ENCODE results near the gene UNC5B.

Gene UNC5B

DNA sequence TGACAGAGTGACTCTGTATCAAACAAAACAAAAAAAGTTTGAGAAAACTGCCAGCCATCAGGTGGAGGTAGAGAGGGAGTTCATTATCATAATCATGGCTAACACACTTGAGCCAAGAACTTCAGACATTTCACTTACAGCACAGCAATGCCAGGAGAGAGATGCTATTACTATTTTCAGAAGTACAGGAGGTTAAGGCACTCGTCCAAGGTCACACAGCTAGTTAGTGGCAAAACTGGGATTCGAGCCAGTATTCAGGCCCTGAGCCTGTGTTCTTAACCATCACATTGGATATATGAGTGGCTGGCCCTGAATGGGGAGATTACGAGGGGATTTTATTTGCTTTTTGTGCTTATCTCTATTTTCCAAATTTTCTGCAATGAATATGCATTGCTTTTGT, 24.8 kb upstream of the UNC5B start:
- Histone ChIP-seq H3K79me2 (no peaks in the 10 kb centered on the region), H3K4me2 (ENCODE audit: low read length) (no peak overlapping the region), H3K9me3 (ENCODE audit: control insufficient read depth, low read length) (no peaks in the 10 kb centered on the region), H3K9ac (no peak overlapping the region), H3K4me1 (no peaks in the 10 kb centered on the region), H3K27me3 (ENCODE audit: control insufficient read depth, insufficient read depth, low read length) (no peaks in the 10 kb centered on the region), H2AFZ (no peak overlapping the region), H3K27ac (no peak overlapping the region), H3K36me3 (ENCODE audit: control insufficient read depth, insufficient read depth, low read length) (no peaks in the 10 kb centered on the region), H3K4me3 (ENCODE audit: low read depth, low read length) (no peak overlapping the region)
- TF ChIP-seq, protein P1, sequence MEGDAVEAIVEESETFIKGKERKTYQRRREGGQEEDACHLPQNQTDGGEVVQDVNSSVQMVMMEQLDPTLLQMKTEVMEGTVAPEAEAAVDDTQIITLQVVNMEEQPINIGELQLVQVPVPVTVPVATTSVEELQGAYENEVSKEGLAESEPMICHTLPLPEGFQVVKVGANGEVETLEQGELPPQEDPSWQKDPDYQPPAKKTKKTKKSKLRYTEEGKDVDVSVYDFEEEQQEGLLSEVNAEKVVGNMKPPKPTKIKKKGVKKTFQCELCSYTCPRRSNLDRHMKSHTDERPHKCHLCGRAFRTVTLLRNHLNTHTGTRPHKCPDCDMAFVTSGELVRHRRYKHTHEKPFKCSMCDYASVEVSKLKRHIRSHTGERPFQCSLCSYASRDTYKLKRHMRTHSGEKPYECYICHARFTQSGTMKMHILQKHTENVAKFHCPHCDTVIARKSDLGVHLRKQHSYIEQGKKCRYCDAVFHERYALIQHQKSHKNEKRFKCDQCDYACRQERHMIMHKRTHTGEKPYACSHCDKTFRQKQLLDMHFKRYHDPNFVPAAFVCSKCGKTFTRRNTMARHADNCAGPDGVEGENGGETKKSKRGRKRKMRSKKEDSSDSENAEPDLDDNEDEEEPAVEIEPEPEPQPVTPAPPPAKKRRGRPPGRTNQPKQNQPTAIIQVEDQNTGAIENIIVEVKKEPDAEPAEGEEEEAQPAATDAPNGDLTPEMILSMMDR (IDR thresholded peaks at IDR 0.05) = no peak

DNA sequence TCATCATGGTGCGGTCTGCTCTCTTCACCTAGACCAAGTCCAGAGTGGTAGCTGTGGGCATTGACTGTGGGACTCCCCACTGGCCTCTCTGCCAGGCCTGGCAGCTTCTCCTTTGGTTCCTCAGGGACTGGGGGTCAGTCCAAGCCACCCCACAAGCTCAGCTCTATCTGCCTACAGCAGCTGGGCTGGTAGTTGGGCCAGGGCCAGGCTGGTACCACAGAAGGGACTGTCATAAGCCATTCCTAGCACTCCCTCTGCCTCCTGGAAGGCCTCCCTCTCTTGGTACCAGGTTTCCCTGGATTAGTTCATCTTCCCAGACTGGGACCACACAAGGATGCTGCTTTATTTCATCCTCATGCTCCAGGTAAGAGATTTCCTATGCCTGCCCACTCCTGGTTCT, 24.2 kb upstream of the UNC5B start:
- Histone ChIP-seq H3K79me2 (no peaks in the 10 kb centered on the region), H3K4me3 (ENCODE audit: low read depth, low read length) (no peak overlapping the region), H3K9me3 (ENCODE audit: control insufficient read depth, low read length) (no peaks in the 10 kb centered on the region), H3K27me3 (ENCODE audit: control insufficient read depth, insufficient read depth, low read length) (no peaks in the 10 kb centered on the region), H3K27ac (no peak overlapping the region), H2AFZ (no peak overlapping the region), H3K4me1 (no peaks in the 10 kb centered on the region), H3K36me3 (ENCODE audit: control insufficient read depth, insufficient read depth, low read length) (no peaks in the 10 kb centered on the region), H3K4me2 (ENCODE audit: low read length) (no peak overlapping the region), H3K9ac (no peak overlapping the region)
- TF ChIP-seq, protein P1 (IDR thresholded peaks at IDR 0.05) = no peak

DNA sequence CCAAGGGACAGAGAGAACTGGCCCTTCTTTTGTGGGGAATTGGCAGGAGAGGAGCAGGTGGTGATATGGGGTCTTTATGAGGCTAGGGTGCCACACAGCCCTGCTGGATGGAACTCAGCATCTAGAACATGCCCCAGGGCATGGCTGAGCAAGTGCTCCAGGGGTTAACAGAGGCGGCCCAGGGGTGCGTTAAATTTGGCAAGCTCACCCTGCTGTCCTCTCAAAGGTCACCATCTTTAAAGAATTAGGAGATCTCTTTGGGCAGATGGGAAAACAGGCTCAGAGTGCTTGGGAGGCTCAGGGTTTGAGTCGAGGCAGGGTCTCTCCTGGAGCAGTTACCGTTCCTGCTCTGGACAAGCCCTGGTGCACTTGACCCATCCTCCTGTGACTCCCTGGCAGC, 21.4 kb upstream of the UNC5B start:
- no peak overlapping the region for H2AFZ ChIP-seq

DNA sequence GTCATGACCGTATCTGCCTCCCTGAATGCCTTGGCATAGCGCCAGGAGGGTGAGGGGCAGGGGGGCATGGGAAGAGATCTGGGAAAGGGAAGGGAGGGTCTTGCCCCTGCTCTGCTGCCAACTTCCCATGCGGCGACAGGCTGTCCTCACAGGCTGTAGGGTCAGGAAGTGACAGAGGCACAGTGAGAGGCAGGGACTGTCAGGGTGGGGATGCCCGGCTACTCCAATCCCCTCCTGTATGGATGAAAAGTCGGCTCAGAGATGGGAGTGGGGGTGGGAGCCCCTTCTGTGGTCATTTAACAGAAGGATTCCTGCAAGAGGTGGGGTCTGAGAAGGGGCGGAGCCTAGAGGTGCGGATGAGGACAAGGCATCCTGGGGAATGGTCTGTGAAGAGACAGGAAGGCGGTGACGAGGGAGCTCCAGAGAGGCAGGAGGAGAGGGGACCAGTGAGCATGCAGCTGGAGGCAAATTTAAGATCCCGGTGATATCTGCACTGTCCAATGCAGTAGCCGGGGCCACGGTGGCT, 20.8 kb upstream of the UNC5B start:
- Histone ChIP-seq H3K4me2 (ENCODE audit: low read length) (no peak overlapping the region), H3K4me1 (no peaks in the 10 kb centered on the region), H3K27ac (no peak overlapping the region), H3K36me3 (ENCODE audit: control insufficient read depth, insufficient read depth, low read length) (no peaks in the 10 kb centered on the region), H2AFZ (no peak overlapping the region), H3K9me3 (ENCODE audit: control insufficient read depth, low read length) (no peaks in the 10 kb centered on the region), H3K4me3 (ENCODE audit: low read depth, low read length) (no peak overlapping the region), H3K79me2 (no peaks in the 10 kb centered on the region), H3K9ac (no peak overlapping the region), H3K27me3 (ENCODE audit: control insufficient read depth, insufficient read depth, low read length) (no peaks in the 10 kb centered on the region)
- TF ChIP-seq, protein P1 (IDR thresholded peaks at IDR 0.05) = no peak

More for the DNA sequence above, 21.4 kb upstream of the UNC5B start:
- Histone ChIP-seq H3K4me2 (ENCODE audit: low read length) (no peak overlapping the region), H3K36me3 (ENCODE audit: control insufficient read depth, insufficient read depth, low read length) (no peaks in the 10 kb centered on the region), H3K79me2 (no peaks in the 10 kb centered on the region), H3K9me3 (ENCODE audit: control insufficient read depth, low read length) (no peaks in the 10 kb centered on the region), H3K4me1 (no peaks in the 10 kb centered on the region), H3K9ac (no peak overlapping the region), H3K27me3 (ENCODE audit: control insufficient read depth, insufficient read depth, low read length) (no peaks in the 10 kb centered on the region), H3K4me3 (ENCODE audit: low read depth, low read length) (no peak overlapping the region), H3K27ac (no peak overlapping the region)
- TF ChIP-seq, protein P1 (IDR thresholded peaks at IDR 0.05) = no peak

DNA sequence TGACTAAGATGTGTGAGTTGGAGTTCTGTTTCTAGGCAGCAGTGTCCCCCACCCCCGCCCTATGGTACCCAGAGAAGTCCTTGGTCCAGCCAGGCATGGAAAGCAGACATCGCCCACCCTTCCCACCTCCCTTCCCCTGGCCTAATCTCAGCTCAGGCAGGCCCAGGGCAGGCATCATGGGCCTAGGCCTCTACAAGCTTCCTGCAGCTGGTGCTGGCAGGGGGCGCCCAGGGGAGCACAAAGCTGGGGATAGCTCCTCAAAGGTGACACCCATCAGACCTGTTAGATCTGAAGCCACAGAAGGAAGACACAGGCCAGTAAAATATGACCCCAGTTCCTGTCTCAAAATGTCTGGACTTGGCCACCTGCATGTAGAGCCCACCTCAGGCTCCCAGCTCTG, 18.9 kb upstream of the UNC5B start:
- H3K27me3 ChIP-seq (ENCODE audit: control insufficient read depth, insufficient read depth, low read length) = no peaks in the 10 kb centered on the region
- no peak overlapping the region for H2AFZ ChIP-seq
- no peak overlapping the region for H3K27ac ChIP-seq
- no peaks in the 10 kb centered on the region for H3K36me3 ChIP-seq (ENCODE audit: control insufficient read depth, insufficient read depth, low read length)
- TF ChIP-seq, protein P1 (IDR thresholded peaks at IDR 0.05) = no peak
- H3K9me3 ChIP-seq (ENCODE audit: control insufficient read depth, low read length) = no peaks in the 10 kb centered on the region
- no peaks in the 10 kb centered on the region for H3K4me1 ChIP-seq
- H3K4me2 ChIP-seq (ENCODE audit: low read length) = no peak overlapping the region
- no peaks in the 10 kb centered on the region for H3K79me2 ChIP-seq
- no peak overlapping the region for H3K4me3 ChIP-seq (ENCODE audit: low read depth, low read length)
- H3K9ac ChIP-seq = no peak overlapping the region
